T-helper 1 cell treated with Interleukin-12 subunit alpha and Interleukin-12 subunit beta and Interleukin-4 antibody, amounts not matched to agents 30 ng/mL and 1 ng/mL, for 36 hours (primary cell): ENCODE measurements around the gene TIPARP. TPM values are rescaled to one million over a fixed set of nuclear protein-coding genes. Genes with fewer than 3 reads are reported as not detected.
"Not testable (repeated sequence)": the region's sequence is repeated elsewhere in the genome, so short reads cannot be mapped to it uniquely, and the experiment has no call there.

Experiments
- intact Hi-C: fragments of 100-400 bp; cut with micrococcal nuclease; formaldehyde crosslinking; loops from one replicate; pipeline ENCODE4 v1.15.1; 2024
- total RNA-seq: library from RNA; stranded (reverse); gene quantifications from 2 replicates; pipeline ENCODE4 v1.2.3, GENCODE V29; 2022

Gene TIPARP
- total RNA-seq, 1 donor from 2014 or later: 49.8 TPM

DNA sequence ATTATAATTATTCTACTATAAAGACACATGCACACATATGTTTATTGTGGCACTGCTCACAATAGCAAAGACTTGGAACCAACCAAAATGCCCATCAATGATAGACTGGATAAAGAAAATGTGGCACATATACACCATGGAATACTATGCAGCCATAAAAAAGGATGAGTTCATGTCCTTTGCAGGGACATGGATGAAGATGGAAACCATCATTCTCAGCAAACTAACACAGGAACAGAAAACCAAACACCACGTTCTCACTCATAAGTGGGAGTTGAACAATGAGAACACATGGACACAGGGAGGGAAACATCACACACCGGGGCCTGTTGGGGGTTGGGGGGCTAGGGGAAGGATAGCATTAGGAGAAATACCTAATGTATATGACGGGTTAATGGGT, 62.7 kb downstream of the TIPARP start:
- intact Hi-C loops: not testable (repeated sequence)

DNA sequence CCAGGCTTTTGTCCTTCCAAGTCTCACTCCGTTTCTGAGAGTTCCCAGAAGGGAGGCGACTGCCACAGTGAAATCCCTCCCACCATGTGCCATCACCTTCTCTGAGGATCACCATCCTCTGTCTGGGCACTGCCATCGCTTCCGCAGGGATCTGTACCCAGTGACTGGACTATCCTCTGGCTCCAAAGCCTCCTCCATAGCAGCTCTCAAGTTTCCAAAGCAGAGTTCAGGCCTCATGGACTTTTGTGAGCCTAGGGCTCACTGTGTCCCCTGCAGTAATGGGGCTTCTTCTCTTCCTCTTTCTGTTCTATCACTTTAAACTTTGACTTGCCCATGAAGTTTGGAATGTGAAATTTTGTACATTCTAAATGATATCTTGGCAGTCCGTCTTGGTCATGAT, 63.9 kb downstream of the TIPARP start:
- intact Hi-C loops: no loop called here

DNA sequence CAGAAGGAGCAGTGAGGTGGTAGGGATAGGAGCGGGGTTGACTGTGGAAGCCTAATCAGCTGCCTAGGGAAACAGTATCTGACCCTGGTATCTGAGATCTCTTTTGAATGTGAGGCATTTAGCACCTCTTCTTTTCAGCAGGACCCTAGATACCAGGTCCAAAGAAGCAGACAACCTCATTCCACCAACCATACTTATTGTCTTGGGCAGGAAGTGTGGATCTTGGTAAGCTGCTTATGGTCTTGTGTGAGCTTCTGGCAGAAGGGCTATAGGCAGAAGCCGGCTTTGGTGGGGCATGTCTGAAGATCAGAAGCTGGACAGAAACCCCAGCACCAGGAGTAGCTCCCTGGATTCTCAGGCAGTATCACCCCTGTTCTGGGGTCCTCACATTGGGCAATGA, 65.6 kb downstream of the TIPARP start:
- intact Hi-C loops: no loop called here

DNA sequence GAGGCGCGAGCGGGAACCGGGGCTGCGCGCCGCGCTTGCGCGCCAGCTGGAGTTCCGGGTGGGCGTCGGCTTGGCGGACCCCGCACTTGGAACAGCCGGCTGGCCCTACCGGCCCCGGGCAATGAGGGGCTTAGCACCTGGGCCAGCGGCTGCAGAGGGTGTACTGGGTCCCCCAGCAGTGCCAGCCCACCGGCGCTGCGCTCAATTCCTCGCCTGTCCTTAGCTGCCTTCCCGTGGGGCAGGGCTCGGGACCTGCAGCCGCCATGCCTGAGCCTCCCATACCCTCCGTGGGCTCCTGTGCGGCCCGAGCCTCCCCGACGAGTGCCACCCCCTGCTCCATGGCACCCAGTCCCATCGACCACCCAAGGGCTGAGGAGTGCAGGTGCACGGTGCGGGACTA, 66.2 kb downstream of the TIPARP start:
- intact Hi-C loops: not testable (repeated sequence)

DNA sequence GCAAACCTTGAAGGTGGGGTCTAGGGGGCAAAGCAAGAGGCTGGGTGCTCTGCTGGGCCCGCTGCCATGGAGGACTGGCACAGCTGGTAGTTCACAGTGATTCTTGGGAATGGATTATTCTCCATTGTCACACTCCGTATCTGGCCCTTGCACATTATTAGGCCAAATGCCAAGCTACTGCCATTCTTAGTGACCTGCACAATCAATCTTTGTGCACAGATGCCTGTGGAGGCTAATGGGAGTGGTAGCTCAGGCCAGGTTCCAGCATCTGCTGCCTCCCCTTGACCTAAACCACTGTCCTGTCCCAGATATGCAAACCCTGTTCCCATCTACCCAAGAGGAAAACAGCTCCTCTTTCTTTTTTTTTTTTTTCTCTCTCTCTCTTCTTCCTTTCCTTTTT, 67.5 kb downstream of the TIPARP start:
- intact Hi-C loops: no loop called here

DNA sequence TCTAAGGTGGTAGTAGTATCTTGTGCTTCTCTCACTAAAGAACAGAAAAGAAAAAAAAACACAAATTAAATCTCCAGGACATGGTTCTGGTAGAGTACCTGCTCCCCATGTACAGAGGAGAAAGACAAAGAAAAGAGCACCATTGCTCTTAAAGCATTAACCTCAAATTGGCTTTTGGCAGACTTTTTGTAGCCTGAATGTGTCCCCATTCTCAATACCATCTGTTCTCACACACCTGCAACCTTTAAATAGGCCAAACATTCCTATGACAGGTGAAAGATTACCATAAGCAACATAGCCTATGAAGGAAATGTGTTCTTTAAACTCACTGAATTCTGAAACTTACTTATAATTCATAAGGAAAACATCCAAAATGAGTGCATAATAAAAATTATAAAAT, 68.0 kb downstream of the TIPARP start:
- intact Hi-C loops: no loop called here

DNA sequence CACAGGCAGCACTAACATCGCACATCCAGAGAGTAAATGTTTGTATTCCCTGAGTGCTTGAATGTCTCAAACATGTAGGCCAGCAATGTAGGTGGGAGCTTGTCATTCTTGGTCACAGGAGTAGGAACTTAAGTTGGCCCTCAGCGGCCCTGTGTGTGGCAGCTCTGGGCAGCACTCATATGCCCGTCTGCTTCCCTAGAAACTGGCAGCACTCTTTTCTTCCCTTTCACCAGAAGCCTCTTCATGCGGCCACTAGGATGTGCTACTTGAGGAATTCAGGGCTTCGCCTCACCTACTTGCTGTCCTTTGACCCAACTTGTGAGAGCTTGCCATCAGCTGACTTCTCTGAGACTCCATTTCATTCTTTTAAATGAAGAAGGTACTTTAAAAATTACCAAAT, 69.5 kb downstream of the TIPARP start:
- intact Hi-C loops: no loop called here

DNA sequence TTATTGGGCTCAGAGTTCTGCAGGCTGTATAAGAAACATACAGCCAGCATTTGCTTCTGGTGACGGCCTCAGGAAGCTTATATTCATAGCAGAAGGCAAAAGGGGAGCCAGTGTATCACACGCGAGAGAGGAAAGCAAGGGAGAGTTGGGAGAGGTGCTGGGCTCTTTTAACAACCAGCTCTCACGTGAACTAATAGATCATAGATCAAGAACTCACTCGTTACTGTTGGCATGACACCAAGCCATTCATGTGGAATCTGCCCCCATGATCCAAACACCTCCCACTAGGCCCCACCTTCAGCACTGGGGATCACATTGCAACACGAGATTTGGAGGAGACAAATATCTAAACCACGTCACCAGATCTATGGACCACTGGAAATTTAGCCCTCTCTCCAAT, 70.2 kb downstream of the TIPARP start:
- intact Hi-C loops: no loop called here

DNA sequence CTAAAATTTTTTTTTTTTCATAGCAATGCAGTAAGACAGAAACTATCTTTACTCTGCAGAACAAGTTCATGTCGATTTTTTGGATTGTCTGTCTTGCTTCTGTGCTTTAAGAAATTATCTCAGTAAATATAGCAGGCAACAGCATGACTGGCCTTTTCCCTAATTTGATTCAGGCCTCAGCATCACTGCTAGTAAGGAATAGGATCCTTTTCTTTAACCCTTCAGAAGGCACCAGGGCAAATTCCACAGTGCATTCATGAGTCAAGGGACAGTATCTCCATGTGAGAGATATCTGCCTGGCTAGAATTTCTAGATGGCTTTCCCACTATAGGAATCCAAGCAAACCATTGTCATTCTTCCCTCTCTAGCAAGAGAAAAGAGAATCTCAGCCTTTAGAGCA, 71.4 kb downstream of the TIPARP start:
- intact Hi-C loops: no loop called here

DNA sequence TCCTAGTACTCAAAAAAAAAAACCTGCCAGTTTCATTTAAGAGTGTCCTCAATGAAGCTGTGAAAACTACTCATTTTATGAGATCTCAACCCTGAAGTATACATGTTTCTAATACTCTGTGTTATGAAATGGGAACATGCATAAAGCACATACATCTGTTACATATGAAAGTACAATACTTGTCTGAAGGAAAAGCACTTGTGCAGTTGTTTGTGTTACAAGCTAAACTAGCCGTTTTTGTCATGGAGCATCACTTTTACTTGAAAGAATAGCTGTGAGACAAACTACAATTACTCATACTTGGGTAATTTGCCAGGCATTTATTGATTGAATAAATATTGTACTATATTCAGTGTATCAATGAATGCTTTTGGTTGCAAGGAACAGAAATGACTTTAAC, 72.7 kb downstream of the TIPARP start:
- intact Hi-C loops: no loop called here

DNA sequence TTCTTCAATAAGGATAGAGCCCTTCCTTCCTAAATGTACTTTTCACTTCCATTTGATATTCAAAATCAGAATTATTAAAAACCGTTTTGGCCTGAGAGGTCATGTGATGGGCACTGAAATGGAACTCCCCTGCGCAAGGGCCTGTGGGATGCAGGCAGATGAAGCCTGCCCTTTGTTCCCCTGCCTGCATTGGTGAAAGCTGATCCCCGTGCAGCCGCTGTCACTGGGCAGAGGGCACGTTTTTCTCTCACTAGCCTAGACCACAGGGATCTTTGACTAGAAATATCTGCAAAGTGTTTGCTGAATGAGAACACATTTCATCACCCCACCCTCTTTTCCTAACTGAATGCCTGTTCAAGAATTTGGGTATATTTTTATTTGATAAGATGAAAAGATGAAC, 74.9 kb downstream of the TIPARP start:
- intact Hi-C loops: no loop called here

DNA sequence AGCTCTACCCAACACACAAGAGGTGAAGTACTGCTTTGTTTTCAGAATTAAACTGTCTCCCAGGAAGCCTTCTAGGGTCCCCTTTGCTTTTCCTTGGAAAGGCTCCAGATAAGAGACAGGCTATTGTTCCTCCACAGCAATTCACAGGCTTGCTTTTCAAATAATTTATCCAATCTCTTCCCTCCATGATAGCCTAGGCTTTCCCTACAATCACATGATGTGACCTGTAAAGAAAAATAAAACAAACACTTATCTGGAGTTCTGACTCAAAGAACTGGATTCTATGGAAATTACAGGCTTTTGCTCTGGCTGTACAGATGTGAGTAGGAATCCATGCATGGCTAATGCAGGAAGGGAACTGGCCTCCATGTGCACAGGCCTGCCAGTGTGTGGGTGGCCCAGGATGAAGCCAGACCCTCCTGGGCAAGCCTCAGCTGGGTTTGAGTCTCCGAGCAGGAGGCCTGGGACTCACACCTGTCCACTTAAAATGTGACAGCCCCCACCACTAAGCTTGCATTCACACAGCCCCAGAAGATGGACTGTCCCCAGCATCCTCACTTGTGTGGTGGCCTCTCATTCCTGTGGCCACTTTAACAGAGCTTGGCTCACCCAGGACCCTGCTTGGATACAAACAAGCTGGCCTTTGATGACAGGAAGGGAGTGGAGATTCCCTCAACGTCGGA, 75.9 kb downstream of the TIPARP start:
- intact Hi-C loops: no loop called here

DNA sequence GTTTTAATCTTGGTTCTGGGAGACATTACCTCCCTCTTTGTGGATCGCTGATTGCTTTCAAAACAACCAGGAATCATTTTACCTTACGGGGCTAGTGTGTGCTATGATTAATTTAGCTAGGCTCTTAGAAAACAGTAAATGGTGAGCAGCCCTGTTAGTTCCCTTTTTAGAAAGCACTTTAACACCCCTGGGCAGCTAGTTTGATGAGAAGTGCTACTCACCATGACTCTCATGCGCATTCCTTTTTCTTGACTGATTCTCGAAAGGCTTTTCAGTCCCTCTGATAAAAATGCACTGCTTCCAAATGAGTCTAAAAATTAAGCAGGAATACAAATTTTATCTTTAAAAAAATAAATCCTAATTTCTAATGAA, 76.5 kb downstream of the TIPARP start:
- intact Hi-C loops: no loop called here

DNA sequence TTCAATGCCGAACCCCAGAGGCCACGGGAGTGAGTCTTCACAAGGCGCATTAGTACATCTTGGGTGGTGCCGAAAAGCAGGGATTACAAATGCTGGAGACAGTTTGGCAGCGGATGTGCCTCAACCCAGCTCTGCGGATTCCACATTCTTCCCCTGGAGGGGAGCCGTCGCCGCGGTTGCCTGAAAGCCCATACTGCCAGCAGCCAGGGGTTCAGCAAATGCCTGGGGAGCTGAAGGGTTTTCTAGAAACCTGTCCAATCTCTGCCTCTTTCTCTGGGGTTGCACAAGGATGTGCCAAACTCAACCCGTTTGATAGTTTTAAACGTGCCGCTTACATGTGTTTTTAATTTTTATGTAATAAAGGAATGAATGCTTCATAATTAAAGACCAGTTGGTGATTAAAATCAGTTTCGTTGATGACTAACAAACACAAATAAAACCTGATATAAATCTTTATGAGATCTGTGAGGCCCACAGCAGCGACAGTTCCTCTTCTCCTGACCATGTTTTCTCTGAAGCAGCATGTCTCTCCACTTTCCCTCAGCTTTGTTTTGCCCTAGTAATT, 77.2 kb downstream of the TIPARP start:
- intact Hi-C loops: no loop called here

Other genes with a start within 250 kb of the TIPARP start
- 164 and 166 TPM in 2 replicates for gene SSR3, start 119.5 kb upstream of the TIPARP start, total RNA-seq
- gene LEKR1, start 151.8 kb downstream of the TIPARP start, total RNA-seq: 0.59 and 1.3 TPM in 2 replicates